GM19372 (cell line): ENCODE measurements around the gene NPEPPS.
"Not testable (repeated sequence)": the region's sequence is repeated elsewhere in the genome, so short reads cannot be mapped to it uniquely, and the experiment has no call there.

Experiments
- ATAC-seq: cut with Tn5 transposase; IDR thresholded peaks from one replicate; pipeline ENCODE4 v1.9.1; 2021; ENCODE audit warnings: mild to moderate bottlenecking, low read depth, moderate library complexity; ENCODE audit not compliant: unreplicated experiment

Gene NPEPPS, protein sequence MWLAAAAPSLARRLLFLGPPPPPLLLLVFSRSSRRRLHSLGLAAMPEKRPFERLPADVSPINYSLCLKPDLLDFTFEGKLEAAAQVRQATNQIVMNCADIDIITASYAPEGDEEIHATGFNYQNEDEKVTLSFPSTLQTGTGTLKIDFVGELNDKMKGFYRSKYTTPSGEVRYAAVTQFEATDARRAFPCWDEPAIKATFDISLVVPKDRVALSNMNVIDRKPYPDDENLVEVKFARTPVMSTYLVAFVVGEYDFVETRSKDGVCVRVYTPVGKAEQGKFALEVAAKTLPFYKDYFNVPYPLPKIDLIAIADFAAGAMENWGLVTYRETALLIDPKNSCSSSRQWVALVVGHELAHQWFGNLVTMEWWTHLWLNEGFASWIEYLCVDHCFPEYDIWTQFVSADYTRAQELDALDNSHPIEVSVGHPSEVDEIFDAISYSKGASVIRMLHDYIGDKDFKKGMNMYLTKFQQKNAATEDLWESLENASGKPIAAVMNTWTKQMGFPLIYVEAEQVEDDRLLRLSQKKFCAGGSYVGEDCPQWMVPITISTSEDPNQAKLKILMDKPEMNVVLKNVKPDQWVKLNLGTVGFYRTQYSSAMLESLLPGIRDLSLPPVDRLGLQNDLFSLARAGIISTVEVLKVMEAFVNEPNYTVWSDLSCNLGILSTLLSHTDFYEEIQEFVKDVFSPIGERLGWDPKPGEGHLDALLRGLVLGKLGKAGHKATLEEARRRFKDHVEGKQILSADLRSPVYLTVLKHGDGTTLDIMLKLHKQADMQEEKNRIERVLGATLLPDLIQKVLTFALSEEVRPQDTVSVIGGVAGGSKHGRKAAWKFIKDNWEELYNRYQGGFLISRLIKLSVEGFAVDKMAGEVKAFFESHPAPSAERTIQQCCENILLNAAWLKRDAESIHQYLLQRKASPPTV

DNA sequence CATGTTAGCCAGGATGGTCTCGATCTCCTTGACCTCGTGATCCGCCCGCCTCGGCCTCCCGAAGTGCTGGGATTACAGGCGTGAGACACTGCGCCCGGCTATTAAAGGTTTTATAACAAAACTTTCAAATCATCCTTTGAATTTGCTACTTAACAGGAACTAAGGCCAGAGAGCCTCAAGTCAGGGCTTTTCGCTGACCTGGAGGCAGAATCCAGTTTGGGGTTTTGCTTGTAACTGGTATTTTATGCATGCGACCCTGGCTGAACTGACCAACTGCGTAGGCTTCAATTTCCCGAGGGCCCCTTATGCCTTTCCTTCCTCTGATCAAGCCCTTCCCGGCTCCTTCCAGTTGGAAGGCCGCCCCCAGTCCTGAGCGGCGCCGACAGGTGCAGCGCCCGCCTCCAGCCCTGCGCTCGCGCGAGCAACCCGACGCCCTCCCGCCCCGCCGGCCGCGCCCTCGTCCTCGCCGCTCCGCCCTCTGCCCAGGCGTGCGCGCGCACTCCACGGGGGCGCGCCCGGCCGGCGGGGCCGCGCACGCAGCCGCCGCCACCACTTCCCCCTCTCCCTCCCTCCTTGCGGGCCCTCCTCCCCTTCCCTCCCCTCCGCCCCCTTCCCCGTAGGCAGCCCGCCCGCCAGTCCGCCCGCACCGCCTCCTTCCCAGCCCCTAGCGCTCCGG lies at the start of gene NPEPPS:
Gene NPEPPS, plus strand, starts transcription at position 552 of the 676 bp plus-strand sequence. CDS start 193 bp downstream, outside the sequence.
- ATAC-seq: peak; percentile 69

DNA sequence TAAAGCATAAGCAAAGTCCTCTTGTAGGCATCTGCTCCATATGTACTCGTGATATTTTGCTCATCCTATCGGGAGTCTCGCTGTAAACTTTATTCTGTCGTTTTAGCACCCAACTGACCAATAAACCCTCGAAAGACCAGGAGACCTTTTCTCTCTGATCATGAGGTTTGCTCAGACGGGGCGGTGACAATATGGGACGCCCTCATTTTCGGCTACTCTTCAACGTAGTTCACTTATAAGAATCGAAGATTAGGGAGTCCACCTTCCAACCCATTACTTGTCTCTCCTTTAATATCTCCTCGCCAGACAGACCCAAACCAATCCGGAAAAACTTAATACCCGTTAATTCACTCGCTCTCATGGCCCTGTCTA lies 39.1 kb upstream of the NPEPPS start:
- not testable (repeated sequence) for ATAC-seq

DNA sequence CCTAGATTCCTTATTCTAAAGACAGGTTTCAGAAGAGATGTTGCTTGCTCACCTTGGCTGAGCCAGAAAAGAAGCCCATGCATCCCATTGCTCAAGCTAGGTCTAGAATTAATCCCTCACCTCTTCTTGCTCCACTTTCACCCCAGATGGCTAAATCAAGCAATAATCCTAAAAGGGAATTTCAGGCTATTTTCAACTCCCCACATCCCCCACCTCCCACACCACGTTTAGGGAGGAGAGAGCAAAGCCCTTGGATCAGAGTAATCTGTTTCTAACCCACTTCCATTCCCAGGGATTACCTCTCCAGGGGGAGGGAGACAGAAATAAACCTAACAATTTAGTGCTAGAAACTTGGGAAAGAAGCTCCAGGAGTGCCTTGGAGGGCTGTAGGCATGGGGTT lies 31.8 kb upstream of the NPEPPS start:
- not testable (repeated sequence) for ATAC-seq

DNA sequence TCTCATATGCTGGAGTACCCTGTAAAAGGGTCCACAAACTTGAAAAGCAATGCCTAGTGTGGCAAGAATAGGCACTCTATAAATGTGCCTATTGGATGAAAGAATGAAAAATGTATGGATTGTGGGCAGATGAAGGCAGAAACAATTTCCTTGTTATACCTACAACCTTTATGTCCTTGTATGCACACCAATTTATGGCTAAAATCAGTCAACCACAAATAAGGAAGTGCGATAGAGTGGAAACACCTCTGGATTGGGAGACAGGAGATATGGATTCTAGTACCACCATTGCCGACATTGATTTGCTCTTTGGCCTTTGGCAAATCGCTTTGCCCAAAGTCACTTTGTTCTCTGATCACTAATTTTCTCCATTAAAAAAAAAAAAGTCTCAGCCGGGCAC lies 31.4 kb upstream of the NPEPPS start:
- ATAC-seq: not testable (repeated sequence)

DNA sequence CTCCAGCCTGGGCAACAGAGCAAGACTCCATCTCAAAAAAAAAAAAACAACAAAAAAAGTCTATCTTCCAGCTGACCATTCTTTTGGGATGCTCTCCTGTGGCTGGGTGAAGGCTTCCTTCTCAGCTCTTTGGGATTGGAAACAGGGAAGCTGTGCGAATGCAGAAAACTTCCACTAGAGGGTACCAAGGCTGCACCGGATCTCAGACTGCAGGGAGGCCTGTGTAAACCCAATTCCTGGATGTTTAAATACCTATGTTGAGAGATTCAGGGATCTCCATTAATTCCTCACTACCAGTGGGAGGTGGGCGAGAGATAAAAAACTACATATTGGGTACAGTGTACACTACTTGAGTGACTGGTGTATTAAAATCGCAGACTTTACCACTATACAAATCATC lies 30.3 kb upstream of the NPEPPS start:
- ATAC-seq: not testable (repeated sequence)

DNA sequence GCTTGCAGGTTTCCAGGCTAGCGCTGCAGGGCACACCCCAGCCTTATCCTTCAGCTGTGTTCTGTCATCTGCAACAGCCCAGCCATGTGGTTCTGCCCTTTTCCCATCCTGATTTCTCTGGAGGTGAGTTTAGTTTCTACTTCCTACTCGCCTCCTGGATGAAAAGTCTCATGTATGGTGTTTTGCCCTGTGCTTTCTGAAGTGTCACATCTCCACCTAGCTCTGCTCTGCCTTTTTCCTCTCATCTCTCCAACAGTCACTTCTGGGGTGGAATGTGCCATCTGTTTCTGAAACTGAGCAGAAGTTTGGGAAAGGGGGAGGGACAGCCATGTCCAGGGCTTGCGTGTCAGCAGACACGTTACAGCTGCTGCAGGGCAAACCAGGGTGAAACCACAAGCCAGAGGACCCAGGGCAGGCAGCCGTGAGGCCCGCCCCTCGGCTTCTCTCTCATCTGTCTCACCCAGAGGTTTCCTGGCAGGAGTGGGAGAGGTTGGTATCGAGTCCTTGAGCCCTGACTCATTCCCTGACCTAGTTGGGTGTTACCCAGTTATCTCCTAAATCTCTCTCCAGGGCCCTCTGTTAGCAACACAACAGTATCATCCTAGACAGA lies 28.7 kb upstream of the NPEPPS start:
- not testable (repeated sequence) for ATAC-seq

DNA sequence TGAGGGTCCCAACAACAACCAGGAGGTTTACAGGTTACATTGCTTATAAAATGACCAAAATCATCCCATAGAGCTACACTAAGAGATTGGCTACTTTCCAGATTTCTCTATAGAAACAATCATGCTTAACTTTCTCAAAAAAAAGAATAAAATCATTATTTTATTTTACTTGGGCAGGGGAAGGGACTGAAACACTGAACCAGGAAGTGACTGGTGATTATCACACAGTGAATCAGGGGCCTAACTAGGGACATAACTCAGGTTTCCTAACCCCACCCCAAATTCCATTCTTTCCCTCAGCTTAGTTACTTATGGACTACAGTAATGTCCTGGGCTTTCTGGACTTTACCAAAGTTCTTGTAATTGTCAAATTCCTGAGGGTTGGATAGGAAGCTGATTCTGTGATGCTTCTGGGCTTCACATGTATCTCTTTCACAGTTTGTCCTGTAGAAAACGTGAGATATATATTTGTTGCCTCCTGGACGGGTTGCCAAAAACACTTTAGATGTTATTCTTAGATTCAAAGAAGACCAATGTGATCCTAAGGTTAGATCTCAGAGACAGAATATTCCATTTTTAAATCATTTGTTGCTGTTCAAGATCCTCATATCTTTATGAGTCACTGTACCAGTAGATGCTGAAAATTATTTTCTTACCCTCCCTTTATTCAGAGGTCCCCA lies 28.0 kb upstream of the NPEPPS start:
- not testable (repeated sequence) for ATAC-seq

DNA sequence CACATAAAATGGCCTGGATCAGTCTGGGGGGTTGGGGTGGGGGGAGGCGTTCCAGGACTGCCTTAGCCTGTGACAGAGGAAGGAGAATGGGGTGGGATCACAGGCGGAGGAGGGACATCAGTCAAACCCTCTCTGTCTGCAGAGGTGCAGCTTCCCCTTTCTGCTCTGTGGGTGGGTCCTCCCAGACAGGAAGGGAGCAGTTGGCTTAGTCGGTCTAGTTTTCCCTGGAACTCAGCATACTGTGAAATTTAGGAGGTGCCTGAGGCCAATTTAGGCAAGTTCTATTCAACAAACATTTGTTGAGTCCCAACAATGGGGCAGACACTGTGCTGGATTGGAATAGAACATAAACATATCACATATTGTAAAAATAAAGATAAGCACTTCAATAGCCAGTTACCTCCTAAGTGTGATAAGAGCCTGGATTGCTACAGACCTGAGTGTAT lies 19.2 kb upstream of the NPEPPS start:
- not testable (repeated sequence) for ATAC-seq

DNA sequence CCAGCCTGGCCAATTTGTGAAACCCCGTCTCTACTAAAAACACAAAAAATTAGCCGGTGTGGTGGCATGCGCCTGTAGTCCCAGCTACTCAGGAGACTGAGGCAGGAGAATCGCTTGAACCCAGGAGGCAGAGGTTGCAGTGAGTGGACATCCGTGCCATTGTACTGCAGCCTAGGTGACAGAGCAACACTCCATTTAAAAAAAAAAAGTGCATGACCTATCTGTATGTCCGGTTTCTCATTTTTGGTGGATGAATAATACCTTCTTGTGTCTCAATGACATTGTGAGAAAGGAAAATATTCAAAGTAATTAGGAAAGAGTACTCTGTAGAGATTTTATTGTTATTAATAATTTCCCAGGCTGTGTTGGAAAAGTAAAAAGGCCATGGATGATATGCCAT lies 17.6 kb upstream of the NPEPPS start:
- not testable (repeated sequence) for ATAC-seq

DNA sequence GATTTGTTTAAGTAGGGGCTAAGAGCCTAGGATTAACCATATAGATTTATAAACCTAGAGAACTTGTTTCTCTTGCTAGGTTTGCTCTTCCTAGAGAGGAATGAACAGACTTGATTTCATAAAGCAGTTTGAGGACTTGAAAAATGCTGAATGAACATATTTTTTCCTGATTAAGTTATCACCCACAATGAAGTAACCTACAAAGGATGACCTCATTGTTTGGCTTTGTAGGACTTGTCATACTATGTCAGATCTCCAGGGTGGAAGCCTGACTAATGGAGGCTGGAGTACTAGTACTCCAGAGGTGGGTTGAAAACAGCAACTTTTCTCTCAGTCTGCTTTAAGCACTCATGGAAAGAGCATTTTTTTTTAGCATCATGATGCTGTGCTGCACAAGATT lies 12.0 kb upstream of the NPEPPS start:
- ATAC-seq: not testable (repeated sequence)

DNA sequence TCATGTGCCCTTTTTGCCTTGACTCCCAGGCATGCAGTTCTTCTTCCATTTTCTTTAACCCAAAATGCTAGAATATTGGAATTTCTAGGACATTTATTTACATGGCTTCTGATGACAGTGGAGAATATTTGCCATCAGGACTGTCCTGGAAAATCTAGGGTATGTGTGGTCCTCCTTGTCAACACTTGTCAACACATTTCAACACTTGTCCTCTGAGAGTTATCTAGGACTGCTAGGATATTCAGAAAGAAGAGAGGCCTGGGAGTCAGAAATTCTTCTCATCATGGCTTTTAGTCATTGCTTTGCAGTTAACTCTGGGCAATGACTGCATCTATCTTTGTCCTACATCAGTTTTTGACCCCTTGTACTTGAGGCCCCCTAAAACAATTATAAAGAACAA lies 11.5 kb upstream of the NPEPPS start:
- not testable (repeated sequence) for ATAC-seq

DNA sequence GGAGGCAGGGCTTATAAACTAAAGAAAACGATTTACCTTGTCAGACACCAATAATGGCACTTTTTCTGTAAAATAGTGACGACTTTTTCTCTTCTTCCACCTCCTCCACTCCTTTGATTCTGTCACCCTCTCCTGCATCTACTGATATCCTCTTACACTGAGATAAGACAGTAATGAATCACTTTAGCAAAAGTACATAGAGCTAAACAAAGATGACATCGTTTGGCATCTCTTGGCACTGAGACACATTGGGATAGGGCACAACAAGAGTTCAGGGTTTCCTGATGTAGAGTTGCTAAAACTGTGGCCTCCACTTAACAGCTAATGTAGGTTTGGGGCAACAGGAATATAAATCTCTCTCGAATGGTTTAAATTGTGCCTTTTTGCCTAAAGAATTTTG lies 10.6 kb upstream of the NPEPPS start:
- ATAC-seq: not testable (repeated sequence)

DNA sequence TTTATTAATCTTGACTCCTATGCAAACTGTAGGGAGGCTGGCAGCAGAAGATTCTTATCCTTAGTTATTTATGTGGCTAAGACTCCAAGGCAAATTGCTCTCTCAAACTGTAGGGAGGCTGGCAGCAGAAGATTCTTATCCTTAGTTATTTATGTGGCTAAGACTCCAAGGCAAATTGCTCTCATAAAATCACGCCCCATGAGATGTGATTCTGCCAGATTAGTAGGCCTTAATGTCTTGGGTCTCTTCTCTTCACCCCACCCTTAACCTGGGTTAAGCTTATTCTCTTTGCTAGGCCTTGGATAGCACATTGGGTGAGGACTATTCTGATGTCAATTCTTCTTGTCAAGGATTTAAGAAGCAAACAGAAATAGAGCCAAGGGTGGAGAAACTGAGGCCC lies 9.5 kb upstream of the NPEPPS start:
- ATAC-seq: not testable (repeated sequence)

DNA sequence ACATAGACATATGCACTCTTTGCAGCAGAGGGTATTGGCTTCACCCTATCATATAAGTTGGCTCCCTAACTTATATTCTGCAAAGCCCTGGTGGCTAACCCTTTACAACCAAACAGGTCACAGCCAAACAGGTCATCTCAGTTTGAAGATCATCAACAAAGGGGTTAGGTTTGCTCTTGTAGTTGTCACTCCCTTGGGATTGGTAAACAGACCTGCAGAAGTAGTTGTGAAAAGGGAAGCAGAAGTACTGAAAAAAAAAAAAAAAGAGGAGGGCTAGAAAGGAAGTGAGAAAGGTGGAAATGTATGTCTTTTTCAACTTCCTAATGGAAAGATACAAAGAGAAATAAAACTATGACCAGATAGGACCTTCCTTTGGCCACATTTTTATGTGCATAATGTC lies 8.6 kb upstream of the NPEPPS start:
- not testable (repeated sequence) for ATAC-seq

DNA sequence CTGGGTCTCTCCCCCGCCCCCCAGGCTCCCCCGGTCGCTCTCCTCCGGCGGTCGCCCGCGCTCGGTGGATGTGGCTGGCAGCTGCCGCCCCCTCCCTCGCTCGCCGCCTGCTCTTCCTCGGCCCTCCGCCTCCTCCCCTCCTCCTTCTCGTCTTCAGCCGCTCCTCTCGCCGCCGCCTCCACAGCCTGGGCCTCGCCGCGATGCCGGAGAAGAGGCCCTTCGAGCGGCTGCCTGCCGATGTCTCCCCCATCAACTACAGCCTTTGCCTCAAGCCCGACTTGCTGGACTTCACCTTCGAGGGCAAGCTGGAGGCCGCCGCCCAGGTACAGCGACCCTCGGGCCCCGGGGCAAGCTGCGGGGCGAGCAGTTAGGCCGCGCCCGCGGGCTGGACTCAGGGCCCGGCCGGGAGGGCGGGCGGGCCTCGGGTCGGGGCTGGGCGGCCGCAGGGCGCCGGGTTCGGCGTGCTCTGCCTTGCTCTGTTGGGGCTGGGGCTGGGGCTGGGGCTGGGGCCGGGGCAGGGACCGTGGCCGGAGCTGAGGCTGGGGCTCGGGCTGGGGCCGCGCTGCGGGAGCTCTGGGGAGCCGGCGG lies 419 bp downstream of the NPEPPS start:
- ATAC-seq: peak; percentile 31

DNA sequence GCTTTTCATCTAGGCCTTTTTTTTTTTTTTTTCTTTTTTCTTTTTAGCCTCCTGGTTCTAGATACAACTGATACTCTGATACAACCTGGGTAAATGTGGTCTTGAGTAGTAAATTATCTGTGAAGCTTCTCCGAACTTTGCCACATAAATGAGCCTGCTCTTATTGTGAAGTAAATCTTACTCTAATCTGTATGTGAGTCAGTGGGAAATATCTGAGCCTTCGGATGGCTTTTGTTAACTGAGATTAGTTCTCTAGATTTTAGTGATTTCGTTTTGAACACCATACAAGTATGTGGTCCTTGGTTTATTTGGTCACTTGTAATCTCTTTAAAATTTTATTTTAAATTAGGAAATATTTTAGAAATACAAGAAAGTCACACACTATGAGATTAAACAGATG lies 8.2 kb downstream of the NPEPPS start:
- not testable (repeated sequence) for ATAC-seq

DNA sequence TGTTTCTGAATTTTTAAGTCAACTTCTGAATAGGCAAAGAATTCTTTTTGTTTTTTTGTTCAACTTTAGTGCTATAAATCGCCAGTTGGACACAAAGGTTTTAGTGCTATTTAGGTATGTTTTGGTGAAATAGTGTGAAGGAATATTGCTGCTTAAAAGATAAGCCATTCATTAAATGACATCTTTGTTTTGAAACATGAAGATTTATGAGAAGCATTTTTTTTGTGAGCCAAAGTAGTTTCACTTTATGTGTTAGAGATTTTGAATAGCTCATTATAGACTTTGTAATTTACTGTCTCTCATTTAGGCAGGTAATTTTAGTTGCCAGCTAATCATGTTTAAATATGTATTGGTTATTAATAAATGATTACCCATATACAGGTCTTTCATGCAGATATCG lies 10.8 kb downstream of the NPEPPS start:
- not testable (repeated sequence) for ATAC-seq

DNA sequence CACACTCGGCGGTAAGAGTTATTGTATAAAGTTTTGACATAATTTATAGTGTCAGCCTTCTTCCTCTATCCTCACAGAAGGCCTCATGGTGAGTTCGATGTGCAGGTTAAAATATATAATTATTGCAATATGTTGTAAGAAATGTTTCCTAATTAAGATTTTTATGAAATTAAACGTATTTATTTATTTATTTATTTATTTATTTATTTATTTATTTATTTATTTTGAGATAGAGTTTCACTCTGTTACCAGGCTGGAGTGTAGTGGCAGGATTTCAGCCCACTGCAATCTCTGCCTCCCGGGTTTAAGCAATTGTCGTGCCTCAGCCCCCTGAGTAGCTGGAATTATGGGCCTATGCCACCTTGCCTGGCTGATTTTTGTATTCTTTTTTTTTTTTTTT lies 13.4 kb downstream of the NPEPPS start:
- ATAC-seq: not testable (repeated sequence)

DNA sequence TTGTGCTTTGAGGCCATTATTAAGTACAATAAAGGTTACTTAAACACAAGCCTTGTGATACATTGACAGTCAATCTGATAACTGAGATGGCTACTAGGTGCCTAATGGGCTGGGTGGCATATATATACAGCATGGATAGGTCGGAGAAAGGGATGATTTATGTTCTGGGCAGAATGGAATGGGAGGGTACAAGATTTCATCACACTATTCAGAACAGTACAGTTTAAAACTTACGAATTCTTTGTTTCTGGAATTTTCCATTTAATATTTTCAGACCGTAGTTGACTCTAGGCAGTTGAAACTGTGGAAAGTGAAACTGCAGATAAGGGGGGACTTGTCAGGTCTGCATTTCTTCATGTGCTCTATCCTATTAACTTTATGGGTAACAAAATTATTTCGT lies 23.8 kb downstream of the NPEPPS start:
- not testable (repeated sequence) for ATAC-seq
